GM23248 (cell line): ENCODE data around the gene FBXO46.

ENCODE experiments used
- EZH2 ChIP-seq: fragments of 200-600 bp; sonication (generic); IDR thresholded peaks from 2 replicates; pipeline ENCODE4 v1.6.1; 2018; ENCODE audit warnings: antibody characterized with exemption, mild to moderate bottlenecking; ENCODE audit not compliant: insufficient read depth, poor library complexity, severe bottlenecking
- EZH2phosphoT487 ChIP-seq: fragments of 200-600 bp; sonication (generic); IDR thresholded peaks from 2 replicates; pipeline ENCODE4 v1.6.1; 2018; ENCODE audit warnings: antibody characterized with exemption, moderate library complexity, mild to moderate bottlenecking, low read depth; ENCODE audit not compliant: insufficient read depth

GRCh38 chr19:45663800-45664199 lies 66.9 kb downstream of the FBXO46 start:
- TF ChIP-seq EZH2phosphoT487 (no peak), EZH2 (no peak)
